ENCODE data around the gene COX7A1.
"Not testable (repeated sequence)": the region's sequence is repeated elsewhere in the genome, so short reads cannot be mapped to it uniquely, and the experiment has no call there.

The COX7A1 gene

GRCh38 chr19:36152352-36153091 lies at the start of gene COX7A1:
Gene COX7A1 (minus strand): TSS chr19:36152447. CDS start chr19:36152407, 40 bp downstream.
- DNase-seq: peak; percentile 57

DNA sequence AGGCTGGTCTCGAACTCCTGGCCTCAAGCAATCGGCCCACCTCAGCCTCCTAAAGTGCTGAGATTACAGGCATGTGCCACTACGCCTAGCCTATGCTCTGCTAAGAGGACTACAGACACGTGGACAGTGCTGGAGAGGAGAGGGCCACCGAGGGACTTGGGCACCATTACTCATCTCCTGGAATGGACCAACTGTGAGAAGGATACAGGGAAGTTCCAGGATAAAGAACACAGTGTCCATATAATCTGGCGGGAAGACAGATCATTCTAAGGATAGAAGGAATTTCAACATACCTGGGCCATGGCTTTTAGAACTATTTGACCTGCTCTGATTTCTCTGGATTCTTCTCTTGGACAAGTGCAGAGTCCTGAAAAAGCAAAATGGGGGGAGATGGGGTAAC lies 49.4 kb upstream of the COX7A1 start:
- DNase-seq: no peak

GRCh38 chr19:36198119-36198518 lies 45.9 kb upstream of the COX7A1 start:
- no peak for DNase-seq

- DNase-seq: no peak
Observed at GRCh38 chr19:36196249-36196648, 44.0 kb upstream of the COX7A1 start.

GRCh38 chr19:36186722-36187121 lies 34.5 kb upstream of the COX7A1 start:
- DNase-seq: not testable (repeated sequence)

GRCh38 chr19:36183245-36183628 lies 31.0 kb upstream of the COX7A1 start:
- peak; percentile 28 for DNase-seq

DNA sequence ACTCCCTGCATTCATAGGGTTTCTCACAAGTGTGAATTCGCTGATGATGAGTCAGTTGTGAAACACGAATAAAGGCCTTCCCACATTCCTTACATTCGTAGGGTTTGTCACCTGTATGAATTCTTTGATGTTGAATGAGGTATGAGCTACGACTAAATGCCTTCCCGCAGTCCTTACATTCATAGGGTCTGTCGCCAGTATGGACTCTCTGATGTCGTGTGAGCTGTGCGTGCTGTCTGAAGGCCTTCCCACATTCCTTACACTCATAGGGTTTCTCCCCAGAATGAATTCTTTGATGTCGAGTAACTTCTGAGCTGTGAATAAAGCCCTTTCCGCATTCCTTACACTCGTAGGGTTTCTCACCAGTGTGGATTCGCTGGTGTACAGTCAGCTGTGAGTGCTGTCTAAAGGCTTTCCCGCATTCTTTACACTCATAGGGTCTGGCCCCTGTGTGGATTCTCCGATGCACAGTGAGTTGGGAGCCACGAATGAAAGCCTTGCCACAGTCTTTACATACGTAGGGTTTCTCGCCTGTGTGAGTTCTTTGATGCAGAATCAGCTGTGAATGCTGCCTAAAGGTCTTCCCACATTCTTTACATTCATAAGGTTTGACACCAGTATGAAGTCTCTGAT lies 30.5 kb upstream of the COX7A1 start:
- DNase-seq: peak; percentile 44

GRCh38 chr19:36179077-36179476 lies 26.8 kb upstream of the COX7A1 start:
- DNase-seq: not testable (repeated sequence)

GRCh38 chr19:36173846-36174245 lies 21.6 kb upstream of the COX7A1 start:
- not testable (repeated sequence) for DNase-seq

DNA sequence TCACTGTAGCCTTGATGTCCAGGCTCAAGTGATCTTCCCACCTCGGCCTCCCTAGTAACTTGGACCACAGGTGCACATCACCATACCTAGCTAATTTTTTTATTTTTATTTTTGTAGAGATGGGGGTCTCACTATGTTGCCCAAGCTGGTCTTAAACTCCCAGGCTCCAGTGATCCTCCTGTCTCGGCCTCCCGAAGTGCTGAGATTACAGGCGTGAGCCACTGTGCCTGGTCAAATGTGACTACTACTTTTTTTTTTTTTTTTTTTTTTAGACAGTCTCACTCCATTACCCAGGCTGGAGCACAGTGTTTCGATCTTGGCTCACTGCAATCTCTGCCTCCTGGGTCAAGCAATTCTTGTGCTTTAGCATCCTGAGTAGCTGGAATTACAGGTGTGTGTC lies 20.6 kb upstream of the COX7A1 start:
- no peak for DNase-seq

GRCh38 chr19:36169084-36169760 lies 17.0 kb upstream of the COX7A1 start:
- peak; percentile 37 for DNase-seq

- DNase-seq: no peak
Observed at GRCh38 chr19:36163813-36164212, 11.6 kb upstream of the COX7A1 start.

- no peak for DNase-seq
Observed at GRCh38 chr19:36160821-36161596, 8.8 kb upstream of the COX7A1 start.

DNA sequence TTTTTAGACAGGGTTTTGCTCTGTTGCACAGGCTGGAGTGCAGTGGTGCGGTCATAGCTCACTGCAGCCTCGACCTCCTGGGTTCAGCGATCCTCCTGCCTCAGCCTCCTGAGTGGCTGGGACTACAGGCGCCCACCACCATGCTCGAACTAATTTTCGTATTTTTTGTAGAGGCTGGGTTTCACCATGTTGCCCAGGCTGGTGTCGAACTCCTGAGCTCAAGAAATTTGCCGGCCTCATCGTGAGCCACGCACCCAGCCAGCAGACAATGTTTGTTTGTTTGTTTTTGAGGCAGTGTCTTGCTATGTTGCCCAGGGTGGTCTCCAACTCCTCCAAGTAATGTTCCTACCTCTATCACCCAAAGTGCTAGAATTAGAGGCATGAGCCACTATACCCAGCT lies 879 bp upstream of the COX7A1 start:
- DNase-seq: no peak

DNA sequence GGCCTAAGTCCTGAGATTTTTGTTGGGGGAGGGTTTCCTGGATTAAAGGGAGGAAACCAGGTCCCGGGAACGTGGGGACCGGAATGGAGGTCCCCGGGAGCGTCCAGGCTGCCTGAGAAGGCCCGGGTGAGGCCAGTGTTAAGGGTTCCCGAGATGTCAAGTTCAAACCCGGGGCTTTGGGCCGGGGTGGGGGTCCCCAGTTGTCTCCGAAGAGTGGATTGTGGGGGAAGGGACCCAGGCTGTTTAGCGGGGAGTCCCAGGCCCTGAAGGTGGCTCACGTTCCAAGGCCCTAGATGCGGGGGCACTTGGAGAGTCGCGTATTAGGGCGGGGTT lies 262 bp downstream of the COX7A1 start:
- peak; percentile 41 for DNase-seq

- peak; percentile 51 for DNase-seq
Observed at GRCh38 chr19:36151144-36152018, 866 bp downstream of the COX7A1 start.

DNA sequence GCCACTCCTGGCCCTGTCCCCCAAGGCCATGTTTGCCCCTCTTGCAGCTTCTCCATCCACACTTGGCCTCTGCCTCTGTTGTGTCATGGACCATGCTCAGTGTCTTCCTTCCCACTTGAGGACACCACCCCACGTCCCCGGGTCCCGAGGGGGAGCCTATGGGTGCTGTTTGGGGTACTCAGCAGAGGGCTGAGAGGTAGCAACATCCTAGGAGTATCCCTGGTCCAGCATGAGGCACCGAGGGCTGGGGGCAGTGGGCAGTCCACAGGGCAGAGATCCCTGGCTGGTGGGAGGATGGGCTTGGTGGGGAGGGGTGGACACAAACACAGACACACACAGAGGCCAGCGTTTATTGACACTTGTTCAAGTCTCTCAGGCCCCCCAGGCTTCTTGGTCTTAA lies 1.7 kb downstream of the COX7A1 start:
- DNase-seq: no peak

DNA sequence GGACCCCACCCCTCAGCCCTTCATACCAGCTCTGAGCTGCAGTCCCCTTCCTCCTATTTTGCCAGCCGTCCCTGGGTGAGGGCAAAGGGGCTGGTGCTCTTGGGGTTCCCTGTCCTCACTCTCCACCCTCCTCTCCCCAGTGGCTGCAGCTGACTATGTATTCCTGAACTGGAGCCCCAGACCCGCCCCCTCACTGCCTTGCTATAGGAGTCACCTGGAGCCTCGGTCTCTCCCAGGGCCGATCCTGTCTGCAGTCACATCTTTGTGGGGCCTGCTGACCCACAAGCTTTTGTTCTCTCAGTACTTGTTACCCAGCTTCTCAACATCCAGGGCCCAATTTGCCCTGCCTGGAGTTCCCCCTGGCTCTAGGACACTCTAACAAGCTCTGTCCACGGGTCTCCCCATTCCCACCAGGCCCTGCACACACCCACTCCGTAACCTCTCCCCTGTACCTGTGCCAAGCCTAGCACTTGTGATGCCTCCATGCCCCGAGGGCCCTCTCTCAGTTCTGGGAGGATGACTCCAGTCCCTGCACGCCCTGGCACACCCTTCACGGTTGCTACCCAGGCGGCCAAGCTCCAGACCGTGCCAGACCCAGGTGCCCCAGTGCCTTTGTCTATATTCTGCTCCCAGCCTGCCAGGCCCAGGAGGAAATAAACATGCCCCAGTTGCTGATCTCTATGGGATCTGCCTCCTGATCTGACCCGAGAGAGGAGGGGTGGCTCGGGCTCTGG lies 2.4 kb downstream of the COX7A1 start:
- no peak for DNase-seq

GRCh38 chr19:36144624-36145023 lies 7.6 kb downstream of the COX7A1 start:
- no peak for DNase-seq

DNA sequence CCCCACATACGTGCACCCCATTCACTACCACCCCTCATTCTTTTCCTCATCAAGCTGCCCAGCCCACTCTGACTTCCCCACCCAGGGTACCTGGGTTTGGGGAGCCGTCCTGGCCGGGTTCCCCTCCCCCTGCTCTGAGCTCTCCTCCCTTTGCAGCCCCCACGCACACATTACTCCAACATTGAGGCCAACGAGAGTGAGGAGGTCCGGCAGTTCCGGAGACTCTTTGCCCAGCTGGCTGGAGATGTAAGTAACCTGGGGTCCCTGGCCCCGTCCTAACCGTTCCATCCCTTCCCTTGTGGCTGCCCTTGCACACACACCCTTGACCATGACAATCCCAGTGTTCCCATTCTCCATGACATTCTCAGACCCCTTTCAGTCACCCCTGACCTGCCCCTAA lies 9.8 kb downstream of the COX7A1 start:
- DNase-seq: no peak

DNA sequence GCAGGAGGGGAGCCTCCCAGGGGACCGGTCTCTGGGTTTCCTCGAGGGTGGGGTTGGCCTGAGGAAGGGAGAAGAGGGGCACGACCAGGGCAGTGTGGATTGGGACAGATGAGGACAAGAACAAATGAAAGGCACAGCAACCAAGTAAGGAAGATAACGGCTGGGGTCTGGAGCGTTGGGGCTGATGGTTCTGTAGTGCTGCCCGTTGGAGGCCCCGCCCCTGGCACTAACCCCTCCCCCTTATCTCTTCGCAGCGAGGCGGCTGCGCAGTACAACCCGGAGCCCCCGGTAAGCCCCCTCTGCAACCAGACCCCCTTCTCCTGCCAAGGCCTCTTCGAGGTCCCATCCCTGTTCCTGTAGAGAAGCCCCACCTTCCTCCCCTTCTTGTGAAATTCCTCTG lies 10.2 kb downstream of the COX7A1 start:
- DNase-seq: no peak

Data from eye (tissue), 1 donor.